HG03039 (cell line): Measurements from ENCODE around the gene TIAM2.
"Not testable (repeated sequence)": the region's sequence is repeated elsewhere in the genome, so short reads cannot be mapped to it uniquely, and the experiment has no call there.

Experiments used
- ATAC-seq: cut with Tn5 transposase; IDR thresholded peaks from one replicate; pipeline ENCODE4 v1.9.1; 2021; ENCODE audit warnings: mild to moderate bottlenecking, moderate library complexity; ENCODE audit not compliant: unreplicated experiment

Gene TIAM2

GRCh38 chr6:155154158-155154830 is 159.2 kb downstream of the TIAM2 start:
- ATAC-seq, result no peak

GRCh38 chr6:155155787-155156447 is 160.8 kb downstream of the TIAM2 start:
- no peak for ATAC-seq

- no peak for ATAC-seq
Measured at GRCh38 chr6:155157101-155157500, 162.0 kb downstream of the TIAM2 start.

- no peak for ATAC-seq
Measured at GRCh38 chr6:155158030-155158843, 163.1 kb downstream of the TIAM2 start.

GRCh38 chr6:155162682-155163081 is 167.6 kb downstream of the TIAM2 start:
- no peak for ATAC-seq

- no peak for ATAC-seq
Measured at GRCh38 chr6:155163601-155164000, 168.5 kb downstream of the TIAM2 start.

- ATAC-seq, result peak; percentile 44
Measured at GRCh38 chr6:155165029-155165710, 170.1 kb downstream of the TIAM2 start.

GRCh38 chr6:155170519-155170918 is 175.4 kb downstream of the TIAM2 start:
- no peak for ATAC-seq

GRCh38 chr6:155171109-155171746 is 176.1 kb downstream of the TIAM2 start:
- ATAC-seq, result peak; percentile 90

GRCh38 chr6:155171747-155172449 is 176.8 kb downstream of the TIAM2 start:
- peak; percentile 2 for ATAC-seq

- ATAC-seq, result no peak
Measured at GRCh38 chr6:155173488-155173887, 178.4 kb downstream of the TIAM2 start.

GRCh38 chr6:155174576-155175211 is 179.6 kb downstream of the TIAM2 start:
- peak; percentile 40 for ATAC-seq

- ATAC-seq, result no peak
Measured at GRCh38 chr6:155177363-155177961, 182.3 kb downstream of the TIAM2 start.

GRCh38 chr6:155181498-155181897 is 186.4 kb downstream of the TIAM2 start:
- ATAC-seq, result peak; percentile 58

GRCh38 chr6:155182103-155182502 is 187.0 kb downstream of the TIAM2 start:
- no peak for ATAC-seq

- peak; percentile 31 for ATAC-seq
Measured at GRCh38 chr6:155183095-155183494, 188.0 kb downstream of the TIAM2 start.

GRCh38 chr6:155185041-155185440 is 189.9 kb downstream of the TIAM2 start:
- not testable (repeated sequence) for ATAC-seq

GRCh38 chr6:155185544-155185943 is 190.4 kb downstream of the TIAM2 start:
- ATAC-seq, result no peak

GRCh38 chr6:155186052-155186658 is 191.0 kb downstream of the TIAM2 start:
- peak; percentile 37 for ATAC-seq
